GM18861 (cell line): ENCODE results near the gene ACTR1A.

Source experiments
- ATAC-seq: cut with Tn5 transposase; IDR thresholded peaks from one replicate; pipeline ENCODE4 v1.9.1; 2021; ENCODE audit not compliant: unreplicated experiment

The ACTR1A gene

DNA sequence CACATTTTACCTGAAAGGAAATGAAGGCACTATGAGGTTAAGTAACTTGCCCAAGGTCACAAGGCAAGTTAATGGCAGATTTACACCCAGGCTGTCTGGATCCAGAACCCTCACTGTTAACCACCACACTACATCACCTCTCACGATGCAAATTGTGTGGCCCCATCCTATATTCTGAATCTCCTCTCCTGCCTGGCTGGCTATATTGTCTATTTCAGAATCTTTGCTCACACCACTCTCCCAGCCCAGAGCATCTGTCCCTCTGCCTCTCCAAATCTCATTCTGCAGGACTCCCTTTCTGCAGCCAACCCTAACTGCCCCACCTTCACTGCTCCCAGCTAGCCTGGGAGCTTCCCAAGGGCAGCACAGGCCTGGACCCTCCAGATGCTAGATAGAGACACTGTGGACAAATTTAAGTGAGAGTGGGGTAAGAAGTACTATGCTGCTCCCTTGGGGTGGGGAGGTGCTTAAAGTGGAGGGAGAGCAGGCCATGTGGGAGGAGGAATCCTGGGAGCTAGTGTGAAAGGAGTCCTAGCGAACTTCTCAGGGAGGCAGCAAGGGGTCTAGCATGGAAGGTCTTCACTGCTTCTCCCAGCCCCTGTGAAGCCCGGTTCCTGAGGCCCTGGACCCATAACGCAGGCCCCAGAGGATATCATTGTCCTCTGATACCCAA, 70.9 kb downstream of the ACTR1A start:
- ATAC-seq = no peak

DNA sequence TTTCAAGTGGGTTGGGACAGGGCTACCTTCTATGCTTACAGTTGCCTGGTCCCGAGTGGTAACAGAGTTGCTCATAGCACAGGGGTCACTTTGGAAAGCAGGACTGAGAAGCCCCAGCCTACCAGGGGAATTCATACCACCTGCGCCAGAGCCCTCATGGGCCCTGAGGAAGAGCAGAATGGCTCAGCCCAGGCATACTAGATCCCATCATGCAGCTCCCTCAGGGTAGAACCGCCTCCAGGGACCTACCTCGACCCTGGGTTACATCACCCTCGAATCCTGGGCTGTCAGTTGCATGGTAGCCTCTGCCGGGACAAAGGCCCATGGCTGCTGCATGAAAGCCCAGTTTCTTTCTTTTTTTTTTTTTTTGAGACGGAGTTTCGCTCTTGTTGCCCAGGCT, 73.0 kb downstream of the ACTR1A start:
- no peak for ATAC-seq
